ENCODE data around the gene NR6A1.

DNA sequence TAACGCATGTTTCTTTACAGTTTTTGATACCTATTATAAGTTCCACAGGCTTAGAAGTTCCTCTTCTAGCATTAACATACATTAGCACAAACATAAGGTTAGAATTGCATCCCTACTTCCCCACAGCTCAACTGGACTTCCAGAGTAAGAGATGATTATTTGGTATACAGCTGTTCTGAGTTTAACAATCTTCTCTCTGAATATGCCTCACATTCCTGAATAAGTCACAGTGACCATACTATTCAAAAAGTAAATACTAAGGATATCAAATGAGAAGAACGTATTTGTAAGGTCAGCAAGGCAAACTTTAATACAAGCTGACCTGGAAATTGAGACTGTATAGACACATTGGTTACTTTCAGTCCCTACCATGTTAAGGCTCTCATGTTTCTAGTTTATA lies 21.3 kb downstream of the NR6A1 start:
- TF ChIP-seq POLR2AphosphoS5 (IDR thresholded peaks at IDR 0.05; ENCODE audit: low read depth) = no peak
- TF ChIP-seq, protein P1, sequence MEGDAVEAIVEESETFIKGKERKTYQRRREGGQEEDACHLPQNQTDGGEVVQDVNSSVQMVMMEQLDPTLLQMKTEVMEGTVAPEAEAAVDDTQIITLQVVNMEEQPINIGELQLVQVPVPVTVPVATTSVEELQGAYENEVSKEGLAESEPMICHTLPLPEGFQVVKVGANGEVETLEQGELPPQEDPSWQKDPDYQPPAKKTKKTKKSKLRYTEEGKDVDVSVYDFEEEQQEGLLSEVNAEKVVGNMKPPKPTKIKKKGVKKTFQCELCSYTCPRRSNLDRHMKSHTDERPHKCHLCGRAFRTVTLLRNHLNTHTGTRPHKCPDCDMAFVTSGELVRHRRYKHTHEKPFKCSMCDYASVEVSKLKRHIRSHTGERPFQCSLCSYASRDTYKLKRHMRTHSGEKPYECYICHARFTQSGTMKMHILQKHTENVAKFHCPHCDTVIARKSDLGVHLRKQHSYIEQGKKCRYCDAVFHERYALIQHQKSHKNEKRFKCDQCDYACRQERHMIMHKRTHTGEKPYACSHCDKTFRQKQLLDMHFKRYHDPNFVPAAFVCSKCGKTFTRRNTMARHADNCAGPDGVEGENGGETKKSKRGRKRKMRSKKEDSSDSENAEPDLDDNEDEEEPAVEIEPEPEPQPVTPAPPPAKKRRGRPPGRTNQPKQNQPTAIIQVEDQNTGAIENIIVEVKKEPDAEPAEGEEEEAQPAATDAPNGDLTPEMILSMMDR (IDR thresholded peaks at IDR 0.05; ENCODE audit: insufficient read depth, low read length) = no peak
- no peak for TF ChIP-seq GABPA (IDR thresholded peaks at IDR 0.05; ENCODE audit: low read depth)

Data from HL-60 (cell line).